GM10248 (cell line): ENCODE results near the gene PCP2.

Experiments
- CTCF ChIA-PET: fragments of 300-600 bp; sonication (Branson Sonifier 250); formaldehyde crosslinking; extraction: SDS; loops from one replicate; lab custom pipeline; 2021; ENCODE audit warnings: antibody characterized with exemption; lab: Yijun Ruan, JAX
- POLR2A ChIA-PET: fragments of 350-650 bp; sonication (Branson Sonifier 250); formaldehyde crosslinking; extraction: SDS; loops from one replicate; lab custom pipeline; 2020; ENCODE audit warnings: antibody characterized with exemption; lab: Yijun Ruan, JAX
- DNase-seq: peaks from one replicate; pipeline ENCODE4 v3.0.0; 2012; ENCODE audit errors: extremely low spot score
- CTCF ChIP-seq: IDR thresholded peaks from 2 replicates; pipeline ENCODE4 v1.5.1; 2012; ENCODE audit warnings: mild to moderate bottlenecking, low read depth; ENCODE audit errors: extremely low read depth, missing control alignments, control extremely low read depth

The PCP2 gene

GRCh38 chr19:7641290-7642276 is 8.1 kb upstream of the PCP2 start:
- DNase-seq, result no peak
- no peak for TF ChIP-seq CTCF
- POLR2A ChIA-PET, result interaction anchor here (0.9 kb wide), 1 partner anchor 8 kb away, joined by 3 read pairs; the partner anchor contains the start of gene PCP2
- CTCF ChIA-PET, result interaction anchor here (1.2 to 3.3 kb wide), 2 partner anchors 11 to 37 kb away, joined by 3 to 15 read pairs; no protein-coding TSS in a partner anchor

- ChIA-PET POLR2A (no interaction called here), CTCF (interaction anchor here (1.2 kb wide), 1 partner anchor 36 kb away, joined by 3 read pairs; no protein-coding TSS in a partner anchor)
- no peak for DNase-seq
- no peak for TF ChIP-seq CTCF
Observed at GRCh38 chr19:7640803-7641202, 7.3 kb upstream of the PCP2 start.

- ChIA-PET CTCF (no interaction called here), POLR2A (no interaction called here)
- DNase-seq, result no peak
- no peak for TF ChIP-seq CTCF
Observed at GRCh38 chr19:7639863-7640348, 6.4 kb upstream of the PCP2 start.

- POLR2A ChIA-PET, result interaction anchor here (0.5 kb wide), 1 partner anchor 1373 kb away, joined by 5 read pairs; no protein-coding TSS in a partner anchor
Observed at GRCh38 chr19:7638802-7639465, 5.4 kb upstream of the PCP2 start.

GRCh38 chr19:7637374-7638256 is 4.1 kb upstream of the PCP2 start:
- ChIA-PET CTCF (interaction anchor here (1.0 to 2.9 kb wide), 7 partner anchors 14 to 231 kb away, joined by 3 to 11 read pairs (median 5); partner anchors contain the start of gene TRAPPC5), POLR2A (no interaction called here)
- no peak for TF ChIP-seq CTCF
- DNase-seq, result peak; percentile 54

More at GRCh38 chr19:7638802-7639465, 5.4 kb upstream of the PCP2 start:
- CTCF ChIA-PET, result interaction anchor here (1.4 to 2.2 kb wide), 3 partner anchors 15 to 70 kb away, joined by 4 to 7 read pairs (median 5); partner anchors contain the start of gene TRAPPC5
- no peak for TF ChIP-seq CTCF
- no peak for DNase-seq
